Astrocyte (in vitro differentiated cells and primary cell): ENCODE measurements around the gene HOXA5. TPM values are rescaled to one million over a fixed set of nuclear protein-coding genes. Genes with fewer than 3 reads are reported as not detected.
A peak's percentile ranks its signal among the peaks of the same experiment; 100 is the strongest.

Experiments used
- DNase-seq: peaks from one replicate; pipeline ENCODE4 v3.0.0-alpha.2; 2010; ENCODE audit warnings: low read depth
- FAIRE-seq: peaks from 2 replicates; lab custom pipeline; 2011; peaks lifted over from hg19 to GRCh38; lab: Jason Lieb, UNC
- H2AFZ ChIP-seq: 2 replicates; pipeline ENCODE4 v1.6.0; 2012; ENCODE audit warnings: low read depth, low read length, inconsistent platforms
- H3K27ac ChIP-seq: 2 replicates; pipeline ENCODE4 v1.5.1; 2011; ENCODE audit warnings: low read depth, low read length, inconsistent platforms
- H3K27me3 ChIP-seq: 2 replicates; pipeline ENCODE4 v1.6.0; 2011; ENCODE audit warnings: low read length, inconsistent platforms; ENCODE audit not compliant: insufficient read depth
- H3K36me3 ChIP-seq: 2 replicates; pipeline ENCODE4 v1.5.1; 2011; ENCODE audit warnings: low read length, inconsistent platforms; ENCODE audit not compliant: insufficient read depth
- H3K4me1 ChIP-seq: 2 replicates; pipeline ENCODE4 v1.5.1; 2011; ENCODE audit warnings: low read length, inconsistent platforms; ENCODE audit not compliant: insufficient read depth
- H3K4me2 ChIP-seq: 2 replicates; pipeline ENCODE4 v1.6.0; 2012; ENCODE audit warnings: low read length, inconsistent platforms
- H3K4me3 ChIP-seq: 2 replicates; pipeline ENCODE4 v1.5.1; 2011; ENCODE audit warnings: low read depth, mild to moderate bottlenecking, low read length, inconsistent platforms; ENCODE audit not compliant: insufficient read depth
- H3K79me2 ChIP-seq: 2 replicates; pipeline ENCODE4 v1.6.0; 2012; ENCODE audit warnings: mild to moderate bottlenecking, low read length, inconsistent platforms; ENCODE audit not compliant: insufficient read depth
- H3K9ac ChIP-seq: 2 replicates; pipeline ENCODE4 v1.6.0; 2012; ENCODE audit warnings: mild to moderate bottlenecking, low read length, inconsistent platforms
- H3K9me3 ChIP-seq: 2 replicates; pipeline ENCODE4 v1.5.1; 2012; ENCODE audit warnings: low read depth, mild to moderate bottlenecking, low read length, inconsistent platforms; ENCODE audit not compliant: insufficient read depth
- H4K20me1 ChIP-seq: 2 replicates; pipeline ENCODE4 v1.6.0; 2012; ENCODE audit warnings: low read length, inconsistent platforms; ENCODE audit not compliant: insufficient read depth
- H3K27ac Mint-ChIP-seq: one replicate; pipeline ENCODE4 v1.8.0; 2021; ENCODE audit warnings: mild to moderate bottlenecking, mixed read lengths; ENCODE audit not compliant: unreplicated experiment
- H3K27me3 Mint-ChIP-seq: one replicate; pipeline ENCODE4 v1.8.0; 2021; ENCODE audit warnings: low read depth, mixed read lengths; ENCODE audit not compliant: unreplicated experiment
- H3K36me3 Mint-ChIP-seq: one replicate; pipeline ENCODE4 v1.8.0; 2021; ENCODE audit warnings: low read depth, mixed read lengths; ENCODE audit not compliant: unreplicated experiment
- H3K4me1 Mint-ChIP-seq: one replicate; pipeline ENCODE4 v1.8.0; 2021; ENCODE audit warnings: low read depth, mixed read lengths; ENCODE audit not compliant: unreplicated experiment
- H3K4me3 Mint-ChIP-seq: one replicate; pipeline ENCODE4 v1.8.0; 2021; ENCODE audit warnings: mild to moderate bottlenecking, moderate library complexity, mixed read lengths; ENCODE audit not compliant: unreplicated experiment
- H3K9me3 Mint-ChIP-seq: one replicate; pipeline ENCODE4 v1.8.0; 2021; ENCODE audit warnings: mild to moderate bottlenecking, mixed read lengths; ENCODE audit not compliant: unreplicated experiment
- EZH2 ChIP-seq: IDR thresholded peaks from 2 replicates; pipeline ENCODE4 v1.6.1; 2012; ENCODE audit warnings: mild to moderate bottlenecking, low read length, inconsistent platforms; ENCODE audit not compliant: insufficient read depth
- total RNA-seq: library from RNA; stranded (reverse); gene quantifications from 2 replicates; pipeline ENCODE4 v1.2.1, GENCODE V29; 2021
- TF ChIP-seq, protein P1 (sequence below): IDR thresholded peaks from 2 replicates; pipeline ENCODE4 v1.5.1; 2011; ENCODE audit warnings: low read depth, mild to moderate bottlenecking, inconsistent platforms, low read length, moderate library complexity; ENCODE audit not compliant: insufficient read depth

HOXA5 gene
- total RNA-seq, 1 donor from 2014 or later, result not detected

DNA sequence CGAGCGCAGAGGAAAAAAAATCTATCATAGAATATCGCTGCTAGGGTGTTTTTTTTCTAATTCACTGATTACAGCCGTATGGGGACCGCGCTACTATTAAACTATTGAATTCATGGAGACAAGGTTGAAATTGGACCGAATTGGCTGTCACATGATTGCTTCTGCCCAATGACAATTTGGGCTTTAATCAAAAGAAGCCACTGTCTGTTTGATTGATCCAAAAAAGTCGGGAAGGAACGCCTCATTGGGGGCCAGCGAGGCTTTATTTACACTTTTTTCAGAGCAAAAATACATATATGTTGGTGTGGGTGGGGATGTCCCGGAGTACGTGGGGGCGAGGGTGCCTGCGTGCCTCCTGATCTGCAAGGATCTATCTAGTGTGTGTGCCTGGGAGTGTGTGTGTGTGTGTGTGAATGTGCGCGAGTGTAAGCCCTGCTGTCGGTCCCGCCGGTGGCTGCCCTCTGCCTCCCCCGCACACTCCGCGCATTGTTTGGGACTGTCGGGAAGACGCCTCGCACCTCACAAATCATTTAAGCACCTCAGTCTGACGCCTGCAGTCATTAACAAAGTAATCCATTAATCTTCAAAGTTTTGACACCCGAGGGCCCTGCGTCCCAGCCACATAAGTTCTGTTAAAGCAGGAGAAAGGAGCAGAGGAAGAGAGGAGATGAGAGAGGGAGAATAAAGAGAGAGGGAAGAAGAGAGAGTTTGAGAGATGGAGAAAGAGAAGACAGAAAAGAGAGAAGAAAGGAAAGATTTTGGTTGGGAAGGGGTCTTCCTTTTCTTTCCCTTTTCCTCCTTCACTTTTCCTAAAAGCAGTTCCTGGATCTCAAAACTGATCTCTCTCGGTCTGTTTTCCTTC is 40.7 kb downstream of the HOXA5 start, which contains the start of gene HOXA2:
Gene HOXA2 (minus strand): TSS at position 103 of the 862 bp plus-strand sequence. CDS start 183 bp downstream, outside the sequence.
- peaks cover 45% of the 10 kb centered on the region for H3K9me3 Mint-ChIP-seq
- Histone ChIP-seq H3K9ac (peak within 1 kb of the TSS; percentile 68), H3K4me2 (peak within 1 kb of the TSS; percentile 91), H3K79me2 (peaks cover 36% of the 10 kb centered on the region), H3K36me3 (no peaks in the 10 kb centered on the region), H2AFZ (no peak within 1 kb of the TSS), H3K4me3 (peak within 1 kb of the TSS; percentile 50), H3K9me3 (no peaks in the 10 kb centered on the region), H4K20me1 (peaks cover 1% of the 10 kb centered on the region), H3K27me3 (peaks cover 75% of the 10 kb centered on the region), H3K4me1 (peaks cover 27% of the 10 kb centered on the region), H3K27ac (peak within 1 kb of the TSS; percentile 72)
- peak; percentile 83 for DNase-seq
- TF ChIP-seq, protein P1, sequence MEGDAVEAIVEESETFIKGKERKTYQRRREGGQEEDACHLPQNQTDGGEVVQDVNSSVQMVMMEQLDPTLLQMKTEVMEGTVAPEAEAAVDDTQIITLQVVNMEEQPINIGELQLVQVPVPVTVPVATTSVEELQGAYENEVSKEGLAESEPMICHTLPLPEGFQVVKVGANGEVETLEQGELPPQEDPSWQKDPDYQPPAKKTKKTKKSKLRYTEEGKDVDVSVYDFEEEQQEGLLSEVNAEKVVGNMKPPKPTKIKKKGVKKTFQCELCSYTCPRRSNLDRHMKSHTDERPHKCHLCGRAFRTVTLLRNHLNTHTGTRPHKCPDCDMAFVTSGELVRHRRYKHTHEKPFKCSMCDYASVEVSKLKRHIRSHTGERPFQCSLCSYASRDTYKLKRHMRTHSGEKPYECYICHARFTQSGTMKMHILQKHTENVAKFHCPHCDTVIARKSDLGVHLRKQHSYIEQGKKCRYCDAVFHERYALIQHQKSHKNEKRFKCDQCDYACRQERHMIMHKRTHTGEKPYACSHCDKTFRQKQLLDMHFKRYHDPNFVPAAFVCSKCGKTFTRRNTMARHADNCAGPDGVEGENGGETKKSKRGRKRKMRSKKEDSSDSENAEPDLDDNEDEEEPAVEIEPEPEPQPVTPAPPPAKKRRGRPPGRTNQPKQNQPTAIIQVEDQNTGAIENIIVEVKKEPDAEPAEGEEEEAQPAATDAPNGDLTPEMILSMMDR, result no peak
- TF ChIP-seq EZH2, result no peak
- peaks cover 92% of the 10 kb centered on the region for H3K27me3 Mint-ChIP-seq
- peaks cover 5% of the 10 kb centered on the region for H3K36me3 Mint-ChIP-seq
- no peaks in the 10 kb centered on the region for H3K4me1 Mint-ChIP-seq
- FAIRE-seq, result no peak
- H3K4me3 Mint-ChIP-seq, result no peak within 1 kb of the TSS
- H3K27ac Mint-ChIP-seq, result peak within 1 kb of the TSS; percentile 75

DNA sequence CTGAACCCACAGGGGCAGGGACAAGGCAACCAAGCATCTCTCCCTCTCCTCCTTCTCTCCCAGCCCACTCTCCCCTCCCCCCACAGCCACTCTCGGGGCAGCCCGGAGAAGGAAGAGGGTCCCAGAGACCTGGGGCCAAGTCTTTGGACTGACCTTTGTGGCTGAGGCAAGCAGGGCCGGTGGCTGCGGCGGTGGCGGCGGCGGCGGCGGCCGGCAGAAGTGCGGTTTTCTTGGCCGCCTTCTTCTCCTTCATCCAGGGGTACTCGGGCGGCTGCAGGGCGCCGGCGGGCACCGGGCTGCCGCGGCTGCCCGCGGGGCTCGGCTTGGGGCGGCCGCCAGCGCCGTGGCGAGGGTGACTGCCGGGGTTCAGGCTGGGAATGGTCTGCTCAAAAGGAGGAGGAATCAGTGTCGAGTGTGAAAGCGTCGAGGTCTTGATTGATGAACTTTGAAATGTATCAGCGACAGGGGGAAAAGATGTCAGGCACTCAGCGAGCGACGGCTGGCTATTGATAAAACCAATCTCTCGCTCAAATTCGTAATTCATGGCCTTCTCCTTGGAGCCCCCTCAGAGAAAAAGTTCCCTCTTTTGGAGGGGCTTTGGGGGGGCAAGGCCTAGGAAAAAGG is 41.4 kb downstream of the HOXA5 start:
- DNase-seq (peak; percentile 36), FAIRE-seq (no peak)
- TF ChIP-seq, protein P1, result no peak
- no peak for TF ChIP-seq EZH2
- H2AFZ ChIP-seq, result no peak overlapping the region
- no peaks in the 10 kb centered on the region for H3K9me3 ChIP-seq
- H3K4me2 ChIP-seq, result peak overlapping the region; percentile 91
- Mint-ChIP-seq H3K9me3 (peaks cover 46% of the 10 kb centered on the region), H3K4me1 (peaks cover 2% of the 10 kb centered on the region), H3K27me3 (peaks cover 93% of the 10 kb centered on the region), H3K36me3 (peaks cover 5% of the 10 kb centered on the region), H3K27ac (no peak overlapping the region), H3K4me3 (no peak overlapping the region)
- H3K4me3 ChIP-seq, result peak overlapping the region; percentile 50
- H3K36me3 ChIP-seq, result no peaks in the 10 kb centered on the region
- H3K27ac ChIP-seq, result peak overlapping the region; percentile 72
- peaks cover 39% of the 10 kb centered on the region for H3K79me2 ChIP-seq
- H4K20me1 ChIP-seq, result peaks cover 7% of the 10 kb centered on the region
- H3K4me1 ChIP-seq, result peaks cover 27% of the 10 kb centered on the region
- H3K9ac ChIP-seq, result peak overlapping the region; percentile 68
- H3K27me3 ChIP-seq, result peaks cover 75% of the 10 kb centered on the region
